ENCODE data around the gene PHF5A.

- no peak for TF ChIP-seq CTCF (IDR thresholded peaks at IDR 0.05)
- TF ChIP-seq, protein P1, sequence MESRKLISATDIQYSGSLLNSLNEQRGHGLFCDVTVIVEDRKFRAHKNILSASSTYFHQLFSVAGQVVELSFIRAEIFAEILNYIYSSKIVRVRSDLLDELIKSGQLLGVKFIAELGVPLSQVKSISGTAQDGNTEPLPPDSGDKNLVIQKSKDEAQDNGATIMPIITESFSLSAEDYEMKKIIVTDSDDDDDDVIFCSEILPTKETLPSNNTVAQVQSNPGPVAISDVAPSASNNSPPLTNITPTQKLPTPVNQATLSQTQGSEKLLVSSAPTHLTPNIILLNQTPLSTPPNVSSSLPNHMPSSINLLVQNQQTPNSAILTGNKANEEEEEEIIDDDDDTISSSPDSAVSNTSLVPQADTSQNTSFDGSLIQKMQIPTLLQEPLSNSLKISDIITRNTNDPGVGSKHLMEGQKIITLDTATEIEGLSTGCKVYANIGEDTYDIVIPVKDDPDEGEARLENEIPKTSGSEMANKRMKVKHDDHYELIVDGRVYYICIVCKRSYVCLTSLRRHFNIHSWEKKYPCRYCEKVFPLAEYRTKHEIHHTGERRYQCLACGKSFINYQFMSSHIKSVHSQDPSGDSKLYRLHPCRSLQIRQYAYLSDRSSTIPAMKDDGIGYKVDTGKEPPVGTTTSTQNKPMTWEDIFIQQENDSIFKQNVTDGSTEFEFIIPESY (IDR thresholded peaks at IDR 0.05; ENCODE audit: borderline replicate concordance, low read depth) = no peak
- TF ChIP-seq PBX3 (IDR thresholded peaks at IDR 0.05) = no peak
- no peak for TF ChIP-seq MXI1 (IDR thresholded peaks at IDR 0.05; ENCODE audit: low read depth, low read length)
- TF ChIP-seq FOXM1 (IDR thresholded peaks at IDR 0.05; ENCODE audit: low read depth) = no peak
- no peak for TF ChIP-seq EP300 (IDR thresholded peaks at IDR 0.05; ENCODE audit: borderline replicate concordance in 1 of 2, low read depth in 1 of 2, low read length in 1 of 2)
- no peak for TF ChIP-seq TEAD4 (IDR thresholded peaks at IDR 0.05; ENCODE audit: borderline replicate concordance, insufficient read depth)
- TF ChIP-seq TCF12 (IDR thresholded peaks at IDR 0.05) = no peak
- TF ChIP-seq RCOR1 (IDR thresholded peaks at IDR 0.05; ENCODE audit: low read length) = no peak
Observed at GRCh38 chr22:41469218-41469851, 843 bp upstream of the PHF5A start.
